HepG2 (cell line): ENCODE data around the gene TRPM1. TPM values are rescaled to one million over a fixed set of nuclear protein-coding genes. Genes with fewer than 3 reads are reported as not detected.

Experiments used
- E2F1 ChIP-seq: sonication (generic); formaldehyde crosslinking; IDR thresholded peaks from 2 replicates; pipeline ENCODE4 v1.5.0; 2020; ENCODE audit warnings: missing genetic modification reagents
- FOSL1 ChIP-seq: sonication (generic); formaldehyde crosslinking; IDR thresholded peaks from 2 replicates; pipeline ENCODE4 v1.9.0; 2021; ENCODE audit warnings: missing genetic modification reagents, borderline replicate concordance
- GABPA ChIP-seq, 2 experiments: IDR thresholded peaks; 2 replicates each; pipeline ENCODE4 v1.6.1; 2011 to 2016; ENCODE audit warnings: low read depth in 2 of 2, low read length in 1 of 2, missing biosample characterization in 1 of 2, missing genetic modification characterization in 1 of 2
- GABPB1 ChIP-seq: IDR thresholded peaks from 2 replicates; pipeline ENCODE4 v1.6.1; 2016; ENCODE audit warnings: mild to moderate bottlenecking, missing genetic modification reagents, moderate library complexity, missing compliant biosample characterization
- HINFP ChIP-seq: sonication (generic); formaldehyde crosslinking; IDR thresholded peaks from 2 replicates; pipeline ENCODE4 v1.4.0; 2020; ENCODE audit warnings: low read depth, mild to moderate bottlenecking, missing genetic modification reagents
- IRF9 ChIP-seq: sonication (generic); formaldehyde crosslinking; IDR thresholded peaks from 2 replicates; pipeline ENCODE4 v1.8.0; 2022; ENCODE audit warnings: missing genetic modification reagents, mild to moderate bottlenecking, borderline replicate concordance
- KLF15 ChIP-seq: sonication (generic); formaldehyde crosslinking; IDR thresholded peaks from 2 replicates; pipeline ENCODE4 v1.8.1; 2023; ENCODE audit warnings: borderline replicate concordance, mild to moderate bottlenecking, inconsistent platforms, missing genetic modification reagents, mixed read lengths
- NONO ChIP-seq, 2 experiments: fragments of 450-650 bp in 1 of 2; sonication (generic) in 1 of 2; formaldehyde crosslinking in 1 of 2; IDR thresholded peaks in 1 of 2; conservative IDR thresholded peaks in 1 of 2; 2 replicates each; pipeline versions ENCODE4 v1.6.1 to v1.8.0; 2017 to 2022; ENCODE audit warnings: mild to moderate bottlenecking in 1 of 2, missing genetic modification reagents in 1 of 2, moderate library complexity in 1 of 2
- POGK ChIP-seq: sonication (generic); formaldehyde crosslinking; conservative IDR thresholded peaks from 2 replicates; pipeline ENCODE4 v1.8.0; 2022; ENCODE audit warnings: mild to moderate bottlenecking, moderate library complexity, missing genetic modification reagents
- RFXANK ChIP-seq: IDR thresholded peaks from 2 replicates; pipeline ENCODE4 v1.6.1; 2016
- TAF1 ChIP-seq: sonication (generic); formaldehyde crosslinking; IDR thresholded peaks from 2 replicates; pipeline ENCODE4 v1.4.0; 2020; ENCODE audit warnings: missing genetic modification reagents
- WIZ ChIP-seq: sonication (generic); formaldehyde crosslinking; IDR thresholded peaks from 2 replicates; pipeline ENCODE4 v1.5.1; 2020; ENCODE audit warnings: mild to moderate bottlenecking, missing genetic modification reagents
- ZBTB20 ChIP-seq: sonication (generic); formaldehyde crosslinking; IDR thresholded peaks from 2 replicates; pipeline ENCODE4 v1.8.1; 2023; ENCODE audit warnings: missing genetic modification reagents, low read depth, mild to moderate bottlenecking, borderline replicate concordance
- ZFP91 ChIP-seq: sonication (generic); formaldehyde crosslinking; IDR thresholded peaks from 2 replicates; pipeline ENCODE4 v1.9.0; 2022; ENCODE audit warnings: missing genetic modification reagents, mild to moderate bottlenecking, borderline replicate concordance
- ZNF136 ChIP-seq: sonication (generic); formaldehyde crosslinking; IDR thresholded peaks from 2 replicates; pipeline ENCODE4 v1.8.1; 2022; ENCODE audit warnings: low read depth, mild to moderate bottlenecking, moderate library complexity, missing genetic modification reagents
- ZNF460 ChIP-seq: sonication (generic); formaldehyde crosslinking; IDR thresholded peaks from 2 replicates; pipeline ENCODE4 v1.5.1; 2020; ENCODE audit warnings: missing genetic modification reagents, mild to moderate bottlenecking, borderline replicate concordance
- polyA plus RNA-seq, 8 experiments: library from polyadenylated mRNA; depleted of rRNA in 3 of 8; stranded (reverse) in 7 of 8; unstranded in 1 of 8; fragments of >200 nt; fragmentation: Illumina TruSeq in 4 of 8; extraction: Trizol in 4 of 8; gene quantifications; 2 replicates each; pipeline versions ENCODE4 v1.2.1 to v1.2.3, GENCODE V29; 2011 to 2016; ENCODE audit warnings: low read depth in 4 of 8, missing spikeins in 1 of 8, mixed read lengths in 1 of 8; ENCODE audit not compliant: insufficient read depth in 1 of 8
- total RNA-seq, 5 experiments: library from RNA; depleted of rRNA; stranded (reverse); fragments of >200 nt; fragmentation: Illumina TruSeq; extraction: Trizol; gene quantifications; 2 replicates each; pipeline ENCODE4 v1.2.3, GENCODE V29; 2016; ENCODE audit warnings: low read depth in 1 of 5

Gene TRPM1
- total and polyA plus RNA-seq, 2 of the 13 experiments (the other 11 are each of a cell fraction or from before 2014, with no cell fraction given): not detected

- TF ChIP-seq FOSL1 (0 out of 2 replicates have a peak, but pooled peaks have one; percentile 14), POGK (0 out of 2 replicates have a peak, but pooled peaks have one; percentile 49), KLF15 (CRISPR knock-in tag) (0 out of 2 replicates have a peak, but pooled peaks have one; percentile 50), ZNF136 (CRISPR knock-in tag) (0 out of 2 replicates have a peak, but pooled peaks have one; percentile 43), WIZ (CRISPR knock-in tag) (no peak), ZBTB20 (CRISPR knock-in tag) (no peak), IRF9 (CRISPR knock-in tag) (peak; percentile 84), E2F1 (0 out of 2 replicates have a peak, but pooled peaks have one; percentile 24), GABPB1 (CRISPR knock-in tag) (peak; percentile 59), GABPA (IDR thresholded peaks at IDR 0.05; ENCODE audit: low read depth, low read length) (peak; percentile 41), GABPA (CRISPR knock-in tag; IDR thresholded peaks at IDR 0.05; ENCODE audit: low read depth) (no peak), TAF1 (CRISPR knock-in tag) (peak; percentile 86), RFXANK (CRISPR knock-in tag) (0 out of 2 replicates have a peak, but pooled peaks have one; percentile 8), NONO (IDR thresholded peaks at IDR 0.05) (no peak), NONO (CRISPR knock-in tag; conservative IDR thresholded peaks at IDR 0.05) (no peak), HINFP (CRISPR knock-in tag) (no peak), ZNF460 (CRISPR knock-in tag) (no peak), ZFP91 (peak; percentile 73; the same call in 1 of the 2 replicates)
Observed at GRCh38 chr15:30991255-30992235, 110.0 kb downstream of the TRPM1 start, which contains the start of gene MTMR10 (continued).
